ENCODE measurements around the gene CD163L1.

Gene CD163L1

DNA sequence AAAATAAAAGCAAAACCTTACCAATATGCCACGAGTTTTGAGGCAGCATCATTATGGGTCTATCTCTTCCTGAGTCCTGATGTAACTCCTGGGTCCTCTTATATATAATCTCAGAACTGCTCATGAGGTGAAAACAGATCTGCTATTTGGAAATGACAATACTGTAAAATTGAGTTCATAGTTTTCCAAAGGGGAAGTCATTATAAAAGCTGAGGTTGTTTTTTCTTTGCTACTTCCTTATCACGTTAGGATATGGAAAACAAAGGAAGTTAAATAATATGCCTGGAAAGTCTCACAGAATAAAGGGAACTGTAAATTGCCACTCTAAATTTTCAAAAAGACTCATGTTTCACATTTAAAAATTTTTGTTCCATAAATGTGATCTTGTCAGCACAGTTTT is at the start of gene CD163L1:
Gene CD163L1, minus strand, starts transcription at position 78 of the 400 bp plus-strand sequence. Its CDS starts 26 bp downstream, at position 52.
- Histone ChIP-seq H3K4me3 (ENCODE audit: low read depth, low read length) (no peak within 1 kb of the TSS), H3K4me1 (ENCODE audit: control insufficient read depth, insufficient read depth, low read length) (no peaks in the 10 kb centered on the region), H3K27ac (ENCODE audit: low read depth, low read length) (no peak within 1 kb of the TSS), H3K36me3 (ENCODE audit: control insufficient read depth, insufficient read depth, low read length) (no peaks in the 10 kb centered on the region), H3K9ac (ENCODE audit: low read depth, low read length) (no peak within 1 kb of the TSS), H3K27me3 (ENCODE audit: control insufficient read depth, insufficient read depth, low read length) (peaks cover 6% of the 10 kb centered on the region; the same call in 1 of the 2 replicates), H3K9me3 (ENCODE audit: control insufficient read depth, insufficient read depth, low read length) (no peaks in the 10 kb centered on the region)

DNA sequence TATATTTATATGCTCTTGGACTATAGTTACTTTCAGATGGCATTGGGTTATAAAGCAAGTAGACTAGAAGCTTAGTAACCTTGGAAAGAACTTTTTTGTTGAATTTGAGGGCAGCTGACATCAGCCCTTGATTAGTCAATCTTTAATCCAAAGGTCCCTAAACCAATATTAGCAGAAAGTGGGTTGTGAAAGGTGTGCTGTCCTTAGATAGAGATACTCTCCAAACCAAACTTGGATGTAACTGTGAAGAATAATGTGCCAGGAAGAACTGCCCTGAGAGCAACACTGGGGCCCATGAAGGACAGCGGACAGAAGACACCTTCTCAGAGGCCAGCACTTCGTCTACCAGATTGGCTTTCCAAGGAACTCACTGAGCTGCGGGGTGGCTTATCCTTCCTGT is 49.1 kb upstream of the CD163L1 start:
- Histone ChIP-seq H3K4me1 (ENCODE audit: control insufficient read depth, insufficient read depth, low read length) (peaks cover 11% of the 10 kb centered on the region; the same call in 1 of the 2 replicates), H3K27me3 (ENCODE audit: control insufficient read depth, insufficient read depth, low read length) (no peaks in the 10 kb centered on the region), H3K27ac (ENCODE audit: low read depth, low read length) (no peak overlapping the region), H3K4me3 (ENCODE audit: low read depth, low read length) (no peak overlapping the region), H3K9me3 (ENCODE audit: control insufficient read depth, insufficient read depth, low read length) (no peaks in the 10 kb centered on the region), H3K36me3 (ENCODE audit: control insufficient read depth, insufficient read depth, low read length) (no peaks in the 10 kb centered on the region), H3K9ac (ENCODE audit: low read depth, low read length) (no peak overlapping the region)

DNA sequence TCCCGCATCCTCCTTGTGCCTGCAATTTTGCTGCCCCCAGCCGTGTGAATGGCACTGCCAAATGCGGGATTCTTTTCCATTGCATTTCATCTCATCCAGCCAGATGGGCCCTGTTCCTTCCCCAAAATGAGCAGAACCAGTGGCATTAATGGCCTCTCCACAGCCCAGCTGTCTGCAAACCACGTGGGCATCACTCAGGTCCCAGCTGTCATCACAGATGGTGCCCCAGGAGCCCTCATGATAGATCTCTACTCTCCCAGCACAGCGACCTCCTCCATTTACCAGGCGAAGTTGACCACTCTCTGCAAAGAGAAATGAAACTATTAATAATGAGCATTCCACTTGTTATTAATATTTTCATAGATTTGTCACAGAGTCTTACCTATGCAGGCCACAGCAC is 42.6 kb upstream of the CD163L1 start:
- H3K4me1 ChIP-seq (ENCODE audit: control insufficient read depth, insufficient read depth, low read length) = no peaks in the 10 kb centered on the region
- no peaks in the 10 kb centered on the region for H3K27me3 ChIP-seq (ENCODE audit: control insufficient read depth, insufficient read depth, low read length)
- no peaks in the 10 kb centered on the region for H3K36me3 ChIP-seq (ENCODE audit: control insufficient read depth, insufficient read depth, low read length)
- H3K27ac ChIP-seq (ENCODE audit: low read depth, low read length) = no peak overlapping the region
- H3K4me3 ChIP-seq (ENCODE audit: low read depth, low read length) = no peak overlapping the region
- no peak overlapping the region for H3K9ac ChIP-seq (ENCODE audit: low read depth, low read length)
- H3K9me3 ChIP-seq (ENCODE audit: control insufficient read depth, insufficient read depth, low read length) = no peaks in the 10 kb centered on the region

DNA sequence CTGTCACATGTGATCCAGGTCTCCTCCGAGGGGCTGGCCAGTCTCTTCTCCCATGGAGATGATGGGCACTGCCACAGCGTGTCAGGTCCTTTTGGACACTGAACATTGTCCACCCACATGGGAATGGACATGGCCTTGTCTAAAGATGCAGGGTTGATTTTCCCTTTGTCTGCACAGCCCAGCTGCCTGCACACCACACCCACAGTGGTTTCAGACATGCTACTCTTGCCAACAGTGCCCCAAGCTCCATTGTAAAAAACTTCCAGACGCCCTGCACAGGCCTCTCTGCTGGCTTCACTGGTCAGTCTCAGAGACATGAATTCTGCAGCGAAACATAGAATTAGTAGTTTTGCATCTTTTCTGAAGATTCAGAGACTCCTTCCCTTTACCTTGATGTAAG is 41.1 kb upstream of the CD163L1 start:
- H3K36me3 ChIP-seq (ENCODE audit: control insufficient read depth, insufficient read depth, low read length) = no peaks in the 10 kb centered on the region
- H3K4me1 ChIP-seq (ENCODE audit: control insufficient read depth, insufficient read depth, low read length) = no peaks in the 10 kb centered on the region
- H3K27ac ChIP-seq (ENCODE audit: low read depth, low read length) = no peak overlapping the region
- no peaks in the 10 kb centered on the region for H3K9me3 ChIP-seq (ENCODE audit: control insufficient read depth, insufficient read depth, low read length)
- no peak overlapping the region for H3K9ac ChIP-seq (ENCODE audit: low read depth, low read length)
- no peaks in the 10 kb centered on the region for H3K27me3 ChIP-seq (ENCODE audit: control insufficient read depth, insufficient read depth, low read length)
- no peak overlapping the region for H3K4me3 ChIP-seq (ENCODE audit: low read depth, low read length)

DNA sequence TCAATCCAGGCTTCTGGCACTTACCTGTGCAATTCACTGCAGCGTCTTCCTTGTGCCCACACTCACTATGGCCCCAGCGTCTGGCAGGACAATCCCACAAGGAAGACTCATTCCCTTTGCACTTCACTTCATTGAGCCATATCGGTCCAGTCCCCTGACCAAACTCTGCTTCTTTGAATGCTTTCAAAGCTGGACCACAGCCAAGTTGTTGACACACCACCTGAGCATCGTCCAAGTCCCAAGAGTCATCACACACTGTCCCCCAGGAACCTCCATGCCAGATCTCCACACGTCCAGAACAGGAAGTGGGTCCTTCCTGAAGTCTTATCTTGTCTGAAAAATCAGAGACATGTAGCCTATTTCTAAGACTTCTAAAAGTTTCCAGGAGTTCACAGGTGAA is 39.4 kb upstream of the CD163L1 start:
- Histone ChIP-seq H3K27me3 (ENCODE audit: control insufficient read depth, insufficient read depth, low read length) (no peaks in the 10 kb centered on the region), H3K4me3 (ENCODE audit: low read depth, low read length) (no peak overlapping the region), H3K9me3 (ENCODE audit: control insufficient read depth, insufficient read depth, low read length) (no peaks in the 10 kb centered on the region), H3K36me3 (ENCODE audit: control insufficient read depth, insufficient read depth, low read length) (no peaks in the 10 kb centered on the region), H3K4me1 (ENCODE audit: control insufficient read depth, insufficient read depth, low read length) (no peaks in the 10 kb centered on the region), H3K9ac (ENCODE audit: low read depth, low read length) (no peak overlapping the region), H3K27ac (ENCODE audit: low read depth, low read length) (no peak overlapping the region)

DNA sequence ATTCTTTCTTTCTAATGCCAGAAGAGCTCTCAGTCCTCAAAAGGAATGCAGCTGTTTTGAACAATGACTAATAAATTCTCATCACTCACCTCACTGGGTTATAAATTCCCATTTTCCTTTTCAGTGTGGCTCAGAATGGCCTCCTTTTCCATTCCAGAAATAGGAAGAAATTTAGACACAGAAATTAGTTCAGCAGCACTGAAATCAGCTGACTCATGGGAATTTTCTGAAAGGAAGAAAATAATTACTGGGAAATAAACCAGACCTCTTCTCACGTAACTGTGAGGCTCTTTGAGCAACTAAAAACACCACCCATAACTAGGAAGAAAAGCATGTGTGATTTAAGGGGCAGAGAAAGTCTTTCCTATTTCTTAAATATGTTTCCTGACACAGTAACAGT is 35.8 kb upstream of the CD163L1 start:
- H3K27ac ChIP-seq (ENCODE audit: low read depth, low read length) = no peak overlapping the region
- H3K4me1 ChIP-seq (ENCODE audit: control insufficient read depth, insufficient read depth, low read length) = no peaks in the 10 kb centered on the region
- H3K4me3 ChIP-seq (ENCODE audit: low read depth, low read length) = no peak overlapping the region

DNA sequence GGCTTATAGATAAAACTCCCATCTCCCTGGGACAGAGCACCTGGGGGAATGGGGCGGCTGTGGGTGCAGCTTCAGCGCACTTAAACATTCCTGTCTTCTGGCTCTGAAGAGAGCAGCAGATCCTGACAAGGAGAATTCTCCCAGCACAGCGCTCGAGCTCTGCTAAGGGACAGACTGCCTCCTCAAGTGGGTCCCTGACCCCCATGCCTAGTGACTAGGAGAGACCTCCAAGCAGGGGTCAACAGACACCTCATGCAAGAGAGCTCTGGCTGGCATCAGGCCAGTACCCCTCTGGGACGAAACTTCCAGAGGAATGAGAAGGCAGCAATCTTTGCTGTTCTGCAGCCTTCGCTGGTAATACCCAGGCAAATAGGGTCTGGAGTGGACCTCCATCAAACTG is 28.1 kb upstream of the CD163L1 start:
- Histone ChIP-seq H3K4me3 (ENCODE audit: low read depth, low read length) (no peak overlapping the region), H3K4me1 (ENCODE audit: control insufficient read depth, insufficient read depth, low read length) (no peaks in the 10 kb centered on the region), H3K27ac (ENCODE audit: low read depth, low read length) (no peak overlapping the region), H3K36me3 (ENCODE audit: control insufficient read depth, insufficient read depth, low read length) (no peaks in the 10 kb centered on the region), H3K9ac (ENCODE audit: low read depth, low read length) (no peak overlapping the region), H3K9me3 (ENCODE audit: control insufficient read depth, insufficient read depth, low read length) (no peaks in the 10 kb centered on the region), H3K27me3 (ENCODE audit: control insufficient read depth, insufficient read depth, low read length) (no peaks in the 10 kb centered on the region)

More for the DNA sequence above, 35.8 kb upstream of the CD163L1 start:
- Histone ChIP-seq H3K36me3 (ENCODE audit: control insufficient read depth, insufficient read depth, low read length) (no peaks in the 10 kb centered on the region), H3K9ac (ENCODE audit: low read depth, low read length) (no peak overlapping the region), H3K27me3 (ENCODE audit: control insufficient read depth, insufficient read depth, low read length) (no peaks in the 10 kb centered on the region), H3K9me3 (ENCODE audit: control insufficient read depth, insufficient read depth, low read length) (no peaks in the 10 kb centered on the region)

DNA sequence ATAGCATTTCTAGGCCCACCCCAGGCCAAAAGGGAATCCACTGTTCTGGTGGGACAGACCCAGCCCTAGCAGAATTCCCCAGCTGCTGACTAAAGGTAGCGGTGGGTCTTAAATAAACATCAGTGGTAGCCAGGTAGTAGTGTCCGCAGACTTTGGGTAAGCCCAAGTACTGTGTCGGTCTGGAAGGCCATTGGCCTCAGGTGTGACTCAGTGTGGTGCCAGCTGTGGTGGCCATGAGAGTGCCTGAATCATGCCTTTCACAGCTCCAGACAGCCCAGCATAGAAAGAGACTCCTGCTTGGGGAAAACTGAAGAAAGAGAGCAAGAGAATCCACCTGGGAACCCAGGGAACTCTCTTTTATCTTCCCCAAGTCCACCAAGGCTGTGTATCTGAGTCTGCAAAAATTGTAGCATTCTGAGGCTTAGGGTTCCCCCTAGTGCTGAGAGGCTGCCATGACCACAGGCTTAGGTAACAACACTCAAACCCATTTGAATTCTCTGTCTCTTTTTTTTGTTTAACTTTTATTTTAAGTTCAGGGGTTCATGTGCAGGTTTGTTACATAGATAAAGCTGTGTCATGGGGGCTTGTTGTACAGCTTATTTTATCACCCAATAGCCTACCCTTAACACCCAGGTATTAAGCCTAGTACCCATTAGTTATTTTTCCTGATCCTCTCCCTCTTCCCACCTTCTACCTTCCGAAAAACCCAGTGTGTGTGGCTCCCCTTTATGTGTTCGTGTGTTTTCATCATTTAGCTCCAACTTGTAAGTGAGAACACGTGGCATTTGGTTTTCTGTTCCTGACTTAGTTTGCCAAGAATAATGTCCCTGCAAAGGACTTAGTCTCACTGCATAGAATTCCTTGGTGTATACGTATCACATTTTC is 16.7 kb upstream of the CD163L1 start:
- H3K27ac ChIP-seq (ENCODE audit: low read depth, low read length) = no peak overlapping the region
- H3K4me1 ChIP-seq (ENCODE audit: control insufficient read depth, insufficient read depth, low read length) = no peaks in the 10 kb centered on the region; the same call in 1 of the 2 replicates
- H3K9me3 ChIP-seq (ENCODE audit: control insufficient read depth, insufficient read depth, low read length) = no peaks in the 10 kb centered on the region
- no peak overlapping the region for H3K9ac ChIP-seq (ENCODE audit: low read depth, low read length)
- no peak overlapping the region for H3K4me3 ChIP-seq (ENCODE audit: low read depth, low read length)
- H3K27me3 ChIP-seq (ENCODE audit: control insufficient read depth, insufficient read depth, low read length) = no peaks in the 10 kb centered on the region
- no peaks in the 10 kb centered on the region for H3K36me3 ChIP-seq (ENCODE audit: control insufficient read depth, insufficient read depth, low read length)

DNA sequence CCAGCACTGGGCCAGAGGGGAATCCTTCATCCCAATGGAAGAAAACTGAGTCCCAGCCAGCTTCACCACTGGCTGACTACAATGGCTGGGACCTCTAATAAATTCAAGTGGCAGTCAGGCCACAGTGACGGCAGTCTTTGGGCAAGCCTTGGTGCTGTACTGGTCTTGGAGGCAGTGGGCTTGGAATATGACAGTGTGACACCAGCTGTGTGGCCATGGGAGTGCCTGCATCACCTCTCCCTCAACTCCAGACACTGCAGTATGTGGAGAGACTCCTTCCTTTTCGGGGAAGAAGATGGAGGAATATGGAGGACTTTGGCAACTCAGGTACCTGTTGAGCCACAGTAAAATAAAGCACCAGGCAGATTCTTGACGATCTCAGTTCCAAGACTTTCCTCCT is 16.0 kb upstream of the CD163L1 start:
- no peaks in the 10 kb centered on the region for H3K9me3 ChIP-seq (ENCODE audit: control insufficient read depth, insufficient read depth, low read length)
- no peaks in the 10 kb centered on the region; the same call in 1 of the 2 replicates for H3K4me1 ChIP-seq (ENCODE audit: control insufficient read depth, insufficient read depth, low read length)
- H3K36me3 ChIP-seq (ENCODE audit: control insufficient read depth, insufficient read depth, low read length) = no peaks in the 10 kb centered on the region
- no peak overlapping the region for H3K9ac ChIP-seq (ENCODE audit: low read depth, low read length)
- no peaks in the 10 kb centered on the region for H3K27me3 ChIP-seq (ENCODE audit: control insufficient read depth, insufficient read depth, low read length)
- no peak overlapping the region for H3K27ac ChIP-seq (ENCODE audit: low read depth, low read length)
- H3K4me3 ChIP-seq (ENCODE audit: low read depth, low read length) = no peak overlapping the region

DNA sequence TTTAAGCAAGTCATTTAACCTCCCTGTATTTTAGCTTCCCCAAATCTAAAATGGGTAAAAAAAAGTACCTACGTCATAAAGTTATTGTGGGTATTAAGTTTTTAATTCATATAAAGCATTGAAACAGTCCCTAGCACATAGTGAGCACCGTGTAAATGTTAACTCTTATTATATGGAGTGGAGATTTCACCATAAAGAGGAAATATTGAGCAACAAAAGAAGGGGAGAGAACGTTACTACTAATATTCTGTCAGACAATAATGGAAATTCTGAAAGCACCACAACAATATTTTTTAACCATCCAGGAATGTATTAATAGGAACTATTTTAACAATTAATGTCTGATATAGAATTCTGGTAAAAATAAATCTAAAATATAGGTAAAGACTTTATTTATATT is 7.8 kb upstream of the CD163L1 start:
- Histone ChIP-seq H3K4me1 (ENCODE audit: control insufficient read depth, insufficient read depth, low read length) (no peaks in the 10 kb centered on the region), H3K9ac (ENCODE audit: low read depth, low read length) (no peak overlapping the region), H3K4me3 (ENCODE audit: low read depth, low read length) (no peak overlapping the region)

DNA sequence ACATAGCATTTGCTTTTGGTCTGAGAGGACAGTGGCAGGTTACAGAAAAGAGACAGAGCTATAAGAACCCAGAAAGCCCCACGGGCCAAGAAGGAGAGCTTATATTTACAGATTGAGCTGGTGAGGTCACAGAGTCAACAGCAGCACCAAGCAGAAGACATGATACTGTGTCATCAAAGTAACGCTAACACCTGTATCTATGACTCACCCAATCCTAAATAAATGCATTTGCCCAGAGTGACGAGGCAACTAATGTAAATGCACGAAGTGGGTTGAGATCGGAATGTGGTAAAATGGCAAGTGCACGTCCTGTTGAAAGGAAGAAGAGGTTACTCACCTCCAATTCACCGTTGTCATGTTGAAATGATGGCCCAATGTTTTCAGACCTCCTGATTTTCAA is 6.7 kb upstream of the CD163L1 start:
- Histone ChIP-seq H3K27me3 (ENCODE audit: control insufficient read depth, insufficient read depth, low read length) (no peaks in the 10 kb centered on the region), H3K9me3 (ENCODE audit: control insufficient read depth, insufficient read depth, low read length) (no peaks in the 10 kb centered on the region), H3K4me1 (ENCODE audit: control insufficient read depth, insufficient read depth, low read length) (no peaks in the 10 kb centered on the region), H3K4me3 (ENCODE audit: low read depth, low read length) (no peak overlapping the region), H3K27ac (ENCODE audit: low read depth, low read length) (no peak overlapping the region), H3K9ac (ENCODE audit: low read depth, low read length) (no peak overlapping the region), H3K36me3 (ENCODE audit: control insufficient read depth, insufficient read depth, low read length) (no peaks in the 10 kb centered on the region)

More for the DNA sequence above, 7.8 kb upstream of the CD163L1 start:
- H3K27ac ChIP-seq (ENCODE audit: low read depth, low read length) = no peak overlapping the region
- no peaks in the 10 kb centered on the region for H3K27me3 ChIP-seq (ENCODE audit: control insufficient read depth, insufficient read depth, low read length)
- H3K36me3 ChIP-seq (ENCODE audit: control insufficient read depth, insufficient read depth, low read length) = no peaks in the 10 kb centered on the region
- H3K9me3 ChIP-seq (ENCODE audit: control insufficient read depth, insufficient read depth, low read length) = no peaks in the 10 kb centered on the region

All from HUES48 (cell line).